ENCODE data around the gene SERPINA3.

The SERPINA3 gene

DNA sequence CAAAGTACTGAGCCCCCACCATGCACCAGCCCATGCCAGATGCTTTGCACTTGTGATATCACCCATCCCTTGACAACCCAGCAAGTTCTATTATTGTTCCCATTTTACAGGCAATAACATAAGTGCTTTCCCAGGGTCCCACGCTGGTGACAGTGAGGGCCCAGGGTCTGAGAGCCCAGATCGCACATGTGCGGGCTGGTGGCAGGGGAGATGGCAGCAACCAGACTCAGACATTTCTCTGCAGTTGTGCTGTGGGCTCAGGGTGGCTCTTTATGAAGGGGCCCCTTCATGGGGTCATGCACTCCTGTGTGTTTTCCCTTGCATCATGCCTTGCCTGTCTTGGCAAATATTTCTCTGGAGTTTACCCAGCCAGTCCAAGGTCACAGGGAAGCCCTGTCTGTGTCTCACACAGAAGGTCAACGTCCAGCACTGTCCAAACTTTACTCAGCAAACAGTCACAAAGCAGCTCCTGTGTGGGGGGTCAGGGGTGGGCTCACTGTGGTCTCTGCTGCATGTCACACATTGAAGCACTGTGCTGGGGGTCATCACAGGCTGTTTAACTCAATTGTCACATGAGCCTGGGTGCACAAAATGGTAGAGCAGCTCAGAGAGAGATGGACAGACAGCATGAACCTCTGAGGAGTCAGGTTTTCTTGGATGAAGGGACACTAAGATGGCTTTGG, 18.3 kb upstream of the SERPINA3 start:
- no peak overlapping the region for H3K4me3 ChIP-seq (ENCODE audit: low read depth, low read length)
- TF ChIP-seq, protein P1, sequence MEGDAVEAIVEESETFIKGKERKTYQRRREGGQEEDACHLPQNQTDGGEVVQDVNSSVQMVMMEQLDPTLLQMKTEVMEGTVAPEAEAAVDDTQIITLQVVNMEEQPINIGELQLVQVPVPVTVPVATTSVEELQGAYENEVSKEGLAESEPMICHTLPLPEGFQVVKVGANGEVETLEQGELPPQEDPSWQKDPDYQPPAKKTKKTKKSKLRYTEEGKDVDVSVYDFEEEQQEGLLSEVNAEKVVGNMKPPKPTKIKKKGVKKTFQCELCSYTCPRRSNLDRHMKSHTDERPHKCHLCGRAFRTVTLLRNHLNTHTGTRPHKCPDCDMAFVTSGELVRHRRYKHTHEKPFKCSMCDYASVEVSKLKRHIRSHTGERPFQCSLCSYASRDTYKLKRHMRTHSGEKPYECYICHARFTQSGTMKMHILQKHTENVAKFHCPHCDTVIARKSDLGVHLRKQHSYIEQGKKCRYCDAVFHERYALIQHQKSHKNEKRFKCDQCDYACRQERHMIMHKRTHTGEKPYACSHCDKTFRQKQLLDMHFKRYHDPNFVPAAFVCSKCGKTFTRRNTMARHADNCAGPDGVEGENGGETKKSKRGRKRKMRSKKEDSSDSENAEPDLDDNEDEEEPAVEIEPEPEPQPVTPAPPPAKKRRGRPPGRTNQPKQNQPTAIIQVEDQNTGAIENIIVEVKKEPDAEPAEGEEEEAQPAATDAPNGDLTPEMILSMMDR (IDR thresholded peaks at IDR 0.05; ENCODE audit: insufficient read depth, low read depth, low read length, missing control alignments) = no peak
- DNase-seq (ENCODE audit: low read depth) = no peak

GRCh38 chr14:94594441-94594840, 17.8 kb upstream of the SERPINA3 start:
- no peak for DNase-seq (ENCODE audit: low read depth)
- TF ChIP-seq, protein P1 (IDR thresholded peaks at IDR 0.05; ENCODE audit: insufficient read depth, low read depth, low read length, missing control alignments) = no peak

GRCh38 chr14:94595912-94596311, 16.3 kb upstream of the SERPINA3 start:
- DNase-seq (ENCODE audit: low read depth) = no peak
- no peak overlapping the region for H3K4me3 ChIP-seq (ENCODE audit: low read depth, low read length)
- TF ChIP-seq, protein P1 (IDR thresholded peaks at IDR 0.05; ENCODE audit: insufficient read depth, low read depth, low read length, missing control alignments) = no peak

More at GRCh38 chr14:94594441-94594840, 17.8 kb upstream of the SERPINA3 start:
- H3K4me3 ChIP-seq (ENCODE audit: low read depth, low read length) = no peak overlapping the region

DNA sequence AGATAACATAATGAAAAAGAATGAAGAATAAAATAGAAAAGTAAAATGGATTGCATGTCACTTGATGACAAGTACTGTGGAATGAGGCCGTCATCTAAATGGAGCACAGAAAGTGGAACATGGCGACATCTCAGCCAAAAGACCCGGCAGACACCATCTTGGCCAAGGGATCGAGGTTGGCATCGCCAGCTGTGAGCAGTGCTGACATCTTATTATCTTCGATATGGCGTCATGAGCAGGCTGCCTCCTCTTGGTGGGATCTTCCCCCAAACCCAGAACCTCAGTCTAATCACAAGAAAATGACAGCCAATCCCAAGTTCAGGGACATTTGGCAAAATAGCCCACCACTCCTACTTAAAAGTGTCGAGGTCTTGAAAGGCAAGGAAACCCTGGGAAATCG, 15.8 kb upstream of the SERPINA3 start:
- TF ChIP-seq, protein P1 (IDR thresholded peaks at IDR 0.05; ENCODE audit: insufficient read depth, low read depth, low read length, missing control alignments) = no peak
- no peak overlapping the region for H3K4me3 ChIP-seq (ENCODE audit: low read depth, low read length)
- DNase-seq (ENCODE audit: low read depth) = no peak

DNA sequence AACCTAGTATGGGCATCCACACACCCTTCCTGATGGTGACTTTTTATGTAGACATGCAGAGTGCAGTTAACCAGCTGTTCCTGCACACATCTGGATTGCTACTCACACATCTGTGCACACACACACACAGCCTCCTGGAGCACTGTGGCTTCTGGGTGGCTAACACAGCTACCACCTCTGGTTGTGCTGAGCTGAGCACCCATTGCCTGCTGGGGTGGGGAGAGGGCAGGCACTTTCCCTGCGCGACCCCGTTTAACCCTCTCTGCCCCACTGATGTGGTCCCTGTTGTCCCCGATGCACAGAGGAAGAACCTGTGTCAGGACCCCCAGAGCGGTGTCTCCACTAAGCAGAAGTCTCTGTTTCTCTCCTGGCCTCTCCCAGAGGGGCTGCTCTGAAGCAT, 14.4 kb upstream of the SERPINA3 start:
- TF ChIP-seq, protein P1 (IDR thresholded peaks at IDR 0.05; ENCODE audit: insufficient read depth, low read depth, low read length, missing control alignments) = no peak
- H3K4me3 ChIP-seq (ENCODE audit: low read depth, low read length) = no peak overlapping the region
- DNase-seq (ENCODE audit: low read depth) = no peak

DNA sequence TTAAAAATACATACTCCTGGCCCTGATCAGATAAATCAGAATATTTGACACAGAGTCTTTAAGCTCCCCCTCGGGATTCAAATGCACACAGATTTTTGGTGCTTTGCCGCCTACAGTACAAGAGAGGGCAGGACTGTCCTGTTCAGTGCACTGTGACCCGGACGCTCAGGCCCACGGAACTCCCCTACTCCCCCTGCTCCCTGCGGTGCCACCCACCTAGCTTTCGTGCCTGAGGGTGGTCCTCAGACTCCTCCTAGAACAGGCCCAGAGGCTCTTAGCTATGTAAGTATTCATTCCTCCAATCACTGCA, 13.7 kb upstream of the SERPINA3 start:
- H3K4me3 ChIP-seq (ENCODE audit: low read depth, low read length) = no peak overlapping the region
- no peak for DNase-seq (ENCODE audit: low read depth)
- TF ChIP-seq, protein P1 (IDR thresholded peaks at IDR 0.05; ENCODE audit: insufficient read depth, low read depth, low read length, missing control alignments) = no peak

All from GM12865 (cell line).